B cell (primary cell): Measurements from ENCODE around the gene LARGE2.

ENCODE experiments used
- EZH2 ChIP-seq: IDR thresholded peaks from 2 replicates; pipeline ENCODE4 v1.6.1; 2012; ENCODE audit warnings: borderline replicate concordance, low read depth, mild to moderate bottlenecking, moderate library complexity, low read length; ENCODE audit not compliant: insufficient read depth, poor library complexity, severe bottlenecking
- TF ChIP-seq, protein P1 (sequence below): fragments of 200-600 bp; IDR thresholded peaks from one replicate; pipeline ENCODE4 v1.8.0; 2022; ENCODE audit warnings: antibody characterized with exemption, mild to moderate bottlenecking

DNA sequence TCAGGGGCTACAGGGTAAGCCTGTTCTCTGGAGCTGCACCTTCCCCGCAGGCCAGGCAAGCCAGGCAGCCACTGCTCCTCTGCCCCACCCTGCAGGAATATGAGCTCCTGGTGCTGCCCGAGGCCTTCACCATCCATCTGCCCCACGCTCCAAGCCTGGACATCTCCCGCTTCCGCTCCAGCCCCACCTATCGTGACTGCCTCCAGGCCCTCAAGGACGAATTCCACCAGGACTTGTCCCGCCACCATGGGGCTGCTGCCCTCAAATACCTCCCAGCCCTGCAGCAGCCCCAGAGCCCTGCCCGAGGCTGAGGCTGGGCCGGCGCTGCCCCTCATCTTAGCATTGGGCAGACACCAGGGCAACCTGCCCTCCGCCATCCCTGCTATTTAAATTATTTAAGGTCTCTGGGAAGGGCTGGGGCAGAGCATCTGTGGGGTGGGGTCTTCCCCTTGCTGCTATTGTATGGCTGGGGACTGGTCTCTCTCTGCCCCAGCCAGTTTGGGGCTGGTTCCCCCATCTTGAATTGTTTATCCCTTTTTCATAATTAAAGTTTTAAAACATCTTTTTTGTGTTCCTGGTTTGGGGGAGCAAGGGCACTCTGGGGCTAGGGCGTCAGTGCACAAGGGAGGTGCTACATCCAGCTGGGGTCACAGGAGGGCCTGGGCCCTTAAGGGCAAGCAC, 6.2 kb downstream of the LARGE2 start:
- TF ChIP-seq, protein P1, sequence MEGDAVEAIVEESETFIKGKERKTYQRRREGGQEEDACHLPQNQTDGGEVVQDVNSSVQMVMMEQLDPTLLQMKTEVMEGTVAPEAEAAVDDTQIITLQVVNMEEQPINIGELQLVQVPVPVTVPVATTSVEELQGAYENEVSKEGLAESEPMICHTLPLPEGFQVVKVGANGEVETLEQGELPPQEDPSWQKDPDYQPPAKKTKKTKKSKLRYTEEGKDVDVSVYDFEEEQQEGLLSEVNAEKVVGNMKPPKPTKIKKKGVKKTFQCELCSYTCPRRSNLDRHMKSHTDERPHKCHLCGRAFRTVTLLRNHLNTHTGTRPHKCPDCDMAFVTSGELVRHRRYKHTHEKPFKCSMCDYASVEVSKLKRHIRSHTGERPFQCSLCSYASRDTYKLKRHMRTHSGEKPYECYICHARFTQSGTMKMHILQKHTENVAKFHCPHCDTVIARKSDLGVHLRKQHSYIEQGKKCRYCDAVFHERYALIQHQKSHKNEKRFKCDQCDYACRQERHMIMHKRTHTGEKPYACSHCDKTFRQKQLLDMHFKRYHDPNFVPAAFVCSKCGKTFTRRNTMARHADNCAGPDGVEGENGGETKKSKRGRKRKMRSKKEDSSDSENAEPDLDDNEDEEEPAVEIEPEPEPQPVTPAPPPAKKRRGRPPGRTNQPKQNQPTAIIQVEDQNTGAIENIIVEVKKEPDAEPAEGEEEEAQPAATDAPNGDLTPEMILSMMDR = no peak
- TF ChIP-seq EZH2 = no peak
